Skeletal muscle satellite cell (primary cell): ENCODE data around the gene DPF3.
"Not testable (repeated sequence)": the region's sequence is repeated elsewhere in the genome, so short reads cannot be mapped to it uniquely, and the experiment has no call there.

Experiments used
- H3K27me3 ChIP-seq: 2 replicates; pipeline ENCODE4 v1.7.0; 2013; ENCODE audit warnings: low read length; ENCODE audit not compliant: control insufficient read depth, insufficient read depth
- H3K36me3 ChIP-seq: 2 replicates; pipeline ENCODE4 v1.7.0; 2013; ENCODE audit warnings: mild to moderate bottlenecking, control low read depth, low read length; ENCODE audit not compliant: insufficient read depth
- H3K4me1 ChIP-seq: 2 replicates; pipeline ENCODE4 v1.7.0; 2013; ENCODE audit warnings: low read length; ENCODE audit not compliant: control insufficient read depth, insufficient read depth
- H3K4me2 ChIP-seq: 2 replicates; pipeline ENCODE4 v1.7.0; 2013; ENCODE audit warnings: mild to moderate bottlenecking, low read length
- H3K4me3 ChIP-seq: 2 replicates; pipeline ENCODE4 v1.7.0; 2013; ENCODE audit warnings: low read length
- H3K9ac ChIP-seq: 2 replicates; pipeline ENCODE4 v1.7.0; 2013; ENCODE audit warnings: mild to moderate bottlenecking, low read depth, low read length, moderate library complexity
- H3K9me3 ChIP-seq: replicated peaks from 2 replicates; pipeline ENCODE4 v1.7.0; 2013; ENCODE audit warnings: mild to moderate bottlenecking, control low read depth, low read length

DPF3 gene

GRCh38 chr14:72878746-72879145 lies 15.2 kb downstream of the DPF3 start:
- Histone ChIP-seq H3K27me3 (no peaks in the 10 kb centered on the region), H3K4me2 (no peak overlapping the region), H3K9ac (no peak overlapping the region), H3K4me1 (no peaks in the 10 kb centered on the region), H3K36me3 (no peaks in the 10 kb centered on the region), H3K9me3 (no peaks in the 10 kb centered on the region), H3K4me3 (no peak overlapping the region)

GRCh38 chr14:72876710-72877063 lies 17.2 kb downstream of the DPF3 start:
- Histone ChIP-seq H3K36me3 (no peaks in the 10 kb centered on the region), H3K9me3 (no peaks in the 10 kb centered on the region), H3K4me3 (no peak overlapping the region), H3K4me1 (no peaks in the 10 kb centered on the region), H3K4me2 (no peak overlapping the region), H3K27me3 (no peaks in the 10 kb centered on the region), H3K9ac (no peak overlapping the region)

GRCh38 chr14:72876005-72876709 lies 17.7 kb downstream of the DPF3 start:
- Histone ChIP-seq H3K4me2 (no peak overlapping the region), H3K4me3 (no peak overlapping the region), H3K36me3 (no peaks in the 10 kb centered on the region), H3K9ac (no peak overlapping the region), H3K9me3 (no peaks in the 10 kb centered on the region), H3K4me1 (no peaks in the 10 kb centered on the region), H3K27me3 (no peaks in the 10 kb centered on the region)

GRCh38 chr14:72870878-72871277 lies 23.0 kb downstream of the DPF3 start:
- not testable (repeated sequence) for H3K9ac ChIP-seq, H3K4me2 ChIP-seq, H3K9me3 ChIP-seq, H3K4me3 ChIP-seq, H3K27me3 ChIP-seq, H3K4me1 ChIP-seq, H3K36me3 ChIP-seq

- Histone ChIP-seq H3K9me3 (no peaks in the 10 kb centered on the region), H3K4me1 (no peaks in the 10 kb centered on the region), H3K27me3 (no peaks in the 10 kb centered on the region), H3K36me3 (no peaks in the 10 kb centered on the region), H3K4me2 (no peak overlapping the region), H3K4me3 (no peak overlapping the region), H3K9ac (no peak overlapping the region)
Measured at GRCh38 chr14:72869407-72870329, 24.2 kb downstream of the DPF3 start.

GRCh38 chr14:72868500-72868899 lies 25.4 kb downstream of the DPF3 start:
- H3K9ac ChIP-seq: no peak overlapping the region
- H3K9me3 ChIP-seq: no peaks in the 10 kb centered on the region
- no peak overlapping the region for H3K4me2 ChIP-seq
- H3K27me3 ChIP-seq: no peaks in the 10 kb centered on the region
- no peaks in the 10 kb centered on the region for H3K36me3 ChIP-seq
- no peak overlapping the region for H3K4me3 ChIP-seq
- H3K4me1 ChIP-seq: no peaks in the 10 kb centered on the region

GRCh38 chr14:72864712-72865365 lies 29.1 kb downstream of the DPF3 start:
- H3K9ac ChIP-seq: no peak overlapping the region
- H3K4me1 ChIP-seq: no peaks in the 10 kb centered on the region
- H3K4me2 ChIP-seq: no peak overlapping the region
- H3K9me3 ChIP-seq: no peaks in the 10 kb centered on the region
- H3K27me3 ChIP-seq: no peaks in the 10 kb centered on the region
- no peak overlapping the region for H3K4me3 ChIP-seq
- H3K36me3 ChIP-seq: no peaks in the 10 kb centered on the region

- Histone ChIP-seq H3K9me3 (no peaks in the 10 kb centered on the region), H3K27me3 (no peaks in the 10 kb centered on the region), H3K36me3 (no peaks in the 10 kb centered on the region)
Measured at GRCh38 chr14:72863216-72864006, 30.5 kb downstream of the DPF3 start.

GRCh38 chr14:72856530-72857266 lies 37.2 kb downstream of the DPF3 start:
- no peaks in the 10 kb centered on the region for H3K27me3 ChIP-seq

More at GRCh38 chr14:72863216-72864006, 30.5 kb downstream of the DPF3 start:
- Histone ChIP-seq H3K9ac (no peak overlapping the region), H3K4me1 (no peaks in the 10 kb centered on the region), H3K4me2 (no peak overlapping the region), H3K4me3 (no peak overlapping the region)

GRCh38 chr14:72855913-72856312 lies 38.0 kb downstream of the DPF3 start:
- H3K9me3 ChIP-seq: no peaks in the 10 kb centered on the region
- no peaks in the 10 kb centered on the region for H3K36me3 ChIP-seq
- H3K4me1 ChIP-seq: peaks cover 11% of the 10 kb centered on the region
- no peak overlapping the region for H3K4me3 ChIP-seq
- H3K9ac ChIP-seq: no peak overlapping the region
- no peak overlapping the region for H3K4me2 ChIP-seq
- H3K27me3 ChIP-seq: no peaks in the 10 kb centered on the region

More at GRCh38 chr14:72856530-72857266, 37.2 kb downstream of the DPF3 start:
- no peaks in the 10 kb centered on the region for H3K9me3 ChIP-seq
- no peak overlapping the region for H3K9ac ChIP-seq
- peaks cover 11% of the 10 kb centered on the region for H3K4me1 ChIP-seq
- H3K4me3 ChIP-seq: no peak overlapping the region
- no peaks in the 10 kb centered on the region for H3K36me3 ChIP-seq
- H3K4me2 ChIP-seq: no peak overlapping the region
